ENCODE results near the gene FBXO42. TPM values are rescaled to one million over a fixed set of nuclear protein-coding genes. Genes with fewer than 3 reads are reported as not detected.

Gene FBXO42
- total RNA-seq, 1 donor from 2014 or later = 18.8 TPM

GRCh38 chr1:16243936-16244649 is 108.2 kb downstream of the FBXO42 start:
- peaks cover 2% of the 10 kb centered on the region for H3K36me3 Mint-ChIP-seq
- H3K27me3 ChIP-seq = no peaks in the 10 kb centered on the region
- H2AFZ ChIP-seq (replicated peaks) = no peak overlapping the region
- no peaks in the 10 kb centered on the region for H3K36me3 ChIP-seq
- peaks cover 16% of the 10 kb centered on the region for H3K4me1 Mint-ChIP-seq
- H4K20me1 ChIP-seq (ENCODE audit: low read depth) = no peaks in the 10 kb centered on the region
- DNase-seq (ENCODE audit: low spot score) = peak; percentile 87
- no peak for TF ChIP-seq EZH2phosphoT487 (IDR thresholded peaks at IDR 0.05)
- TF ChIP-seq, protein P1, sequence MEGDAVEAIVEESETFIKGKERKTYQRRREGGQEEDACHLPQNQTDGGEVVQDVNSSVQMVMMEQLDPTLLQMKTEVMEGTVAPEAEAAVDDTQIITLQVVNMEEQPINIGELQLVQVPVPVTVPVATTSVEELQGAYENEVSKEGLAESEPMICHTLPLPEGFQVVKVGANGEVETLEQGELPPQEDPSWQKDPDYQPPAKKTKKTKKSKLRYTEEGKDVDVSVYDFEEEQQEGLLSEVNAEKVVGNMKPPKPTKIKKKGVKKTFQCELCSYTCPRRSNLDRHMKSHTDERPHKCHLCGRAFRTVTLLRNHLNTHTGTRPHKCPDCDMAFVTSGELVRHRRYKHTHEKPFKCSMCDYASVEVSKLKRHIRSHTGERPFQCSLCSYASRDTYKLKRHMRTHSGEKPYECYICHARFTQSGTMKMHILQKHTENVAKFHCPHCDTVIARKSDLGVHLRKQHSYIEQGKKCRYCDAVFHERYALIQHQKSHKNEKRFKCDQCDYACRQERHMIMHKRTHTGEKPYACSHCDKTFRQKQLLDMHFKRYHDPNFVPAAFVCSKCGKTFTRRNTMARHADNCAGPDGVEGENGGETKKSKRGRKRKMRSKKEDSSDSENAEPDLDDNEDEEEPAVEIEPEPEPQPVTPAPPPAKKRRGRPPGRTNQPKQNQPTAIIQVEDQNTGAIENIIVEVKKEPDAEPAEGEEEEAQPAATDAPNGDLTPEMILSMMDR (IDR thresholded peaks at IDR 0.05) = peak; percentile 85
- no peak for TF ChIP-seq EZH2 (IDR thresholded peaks at IDR 0.05)
- H3K4me1 ChIP-seq = peaks cover 11% of the 10 kb centered on the region
- H3K9me3 Mint-ChIP-seq = no peaks in the 10 kb centered on the region
- H3K27ac ChIP-seq = no peak overlapping the region
- H3F3A ChIP-seq (ENCODE audit: low read depth) = peaks cover 12% of the 10 kb centered on the region
- H3K9me3 ChIP-seq (ENCODE audit: low read depth) = no peaks in the 10 kb centered on the region
- no peak overlapping the region for H3K4me3 ChIP-seq
- H3K4me3 Mint-ChIP-seq = peak overlapping the region; percentile 21
- H3K79me2 ChIP-seq (ENCODE audit: low read depth) = no peaks in the 10 kb centered on the region
- H3K27ac Mint-ChIP-seq = peak overlapping the region; percentile 72
- no peak overlapping the region for H3K4me2 ChIP-seq
- H3K9ac ChIP-seq = no peak overlapping the region
- H3K27me3 Mint-ChIP-seq (ENCODE audit: insufficient read depth, low read depth) = peaks cover 4% of the 10 kb centered on the region

DNA sequence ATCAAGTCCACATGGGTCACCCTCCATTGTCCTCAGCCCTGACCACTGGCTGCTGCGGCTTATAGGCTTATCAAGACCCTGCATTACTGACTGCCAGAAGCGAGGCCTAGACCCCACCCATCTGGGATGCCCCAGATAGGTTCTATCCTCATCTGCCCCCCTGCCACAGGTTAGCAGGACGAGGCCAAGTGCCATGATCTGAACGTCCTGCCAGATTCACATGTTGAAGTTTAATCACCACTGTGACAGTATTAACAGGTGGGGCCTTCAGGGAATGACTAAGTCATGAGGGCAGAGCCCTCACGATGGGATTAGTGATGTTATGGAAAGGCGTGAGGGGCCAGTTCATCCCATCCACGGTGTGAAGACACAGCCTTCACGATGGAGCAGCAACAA is 109.1 kb downstream of the FBXO42 start:
- Histone ChIP-seq H2AFZ (replicated peaks) (no peak overlapping the region), H3K27ac (no peak overlapping the region)

DNA sequence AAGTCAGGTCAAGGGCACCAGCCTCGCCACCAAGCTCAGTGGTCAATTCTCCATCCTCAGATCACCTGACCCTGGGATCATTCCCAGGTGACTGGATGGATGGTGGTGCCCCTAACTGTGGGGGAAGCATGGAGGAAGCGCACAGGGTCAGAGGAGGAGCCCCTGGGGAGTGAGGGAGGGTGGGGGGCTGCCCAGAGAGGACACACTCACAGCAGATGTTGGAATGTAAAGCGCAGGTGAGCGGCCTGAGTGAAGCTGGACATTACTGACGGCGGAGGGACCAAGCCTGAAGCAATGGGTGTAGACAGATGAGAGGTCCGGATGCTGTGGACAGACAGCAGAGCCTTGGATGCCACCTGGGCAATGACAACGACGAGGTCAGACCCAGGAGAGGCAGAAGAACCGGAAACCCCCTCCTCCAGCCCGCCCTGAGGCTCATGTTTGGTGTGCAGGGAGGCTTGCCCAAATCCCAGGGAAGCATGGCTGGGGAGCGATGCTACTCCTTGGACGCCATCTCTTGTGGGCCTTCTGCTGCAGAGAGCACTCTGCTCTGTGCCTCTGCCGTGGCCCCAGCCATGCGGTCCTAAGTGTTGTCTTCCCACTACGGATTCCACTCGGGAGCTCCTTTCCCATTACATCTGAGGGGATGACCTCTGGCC is 109.6 kb downstream of the FBXO42 start:
- H3K9me3 ChIP-seq (ENCODE audit: low read depth) = no peaks in the 10 kb centered on the region
- no peaks in the 10 kb centered on the region for H3K79me2 ChIP-seq (ENCODE audit: low read depth)
- DNase-seq (ENCODE audit: low spot score) = no peak
- H3K4me1 ChIP-seq = peaks cover 12% of the 10 kb centered on the region
- no peaks in the 10 kb centered on the region for H3K36me3 ChIP-seq
- no peak overlapping the region for H3K4me3 Mint-ChIP-seq
- peaks cover 18% of the 10 kb centered on the region for H3K4me1 Mint-ChIP-seq
- no peaks in the 10 kb centered on the region for H3K9me3 Mint-ChIP-seq
- no peak overlapping the region for H3K27ac Mint-ChIP-seq
- no peak overlapping the region for H3K4me2 ChIP-seq
- peaks cover under 1% of the 10 kb centered on the region for H3K36me3 Mint-ChIP-seq
- H2AFZ ChIP-seq (replicated peaks) = no peak overlapping the region
- no peak overlapping the region for H3K27ac ChIP-seq
- H4K20me1 ChIP-seq (ENCODE audit: low read depth) = no peaks in the 10 kb centered on the region
- H3K27me3 Mint-ChIP-seq (ENCODE audit: insufficient read depth, low read depth) = peaks cover 4% of the 10 kb centered on the region
- no peak overlapping the region for H3K4me3 ChIP-seq
- no peaks in the 10 kb centered on the region for H3K27me3 ChIP-seq
- TF ChIP-seq EZH2phosphoT487 (IDR thresholded peaks at IDR 0.05) = no peak
- no peak overlapping the region for H3K9ac ChIP-seq
- H3F3A ChIP-seq (ENCODE audit: low read depth) = peaks cover 16% of the 10 kb centered on the region

More for the DNA sequence above, 109.1 kb downstream of the FBXO42 start:
- Mint-ChIP-seq H3K4me1 (peaks cover 16% of the 10 kb centered on the region), H3K9me3 (no peaks in the 10 kb centered on the region), H3K4me3 (no peak overlapping the region), H3K36me3 (peaks cover 2% of the 10 kb centered on the region), H3K27ac (no peak overlapping the region), H3K27me3 (ENCODE audit: insufficient read depth, low read depth) (peaks cover 4% of the 10 kb centered on the region)
- no peaks in the 10 kb centered on the region for H3K27me3 ChIP-seq
- no peak overlapping the region for H3K4me2 ChIP-seq
- peaks cover 11% of the 10 kb centered on the region for H3K4me1 ChIP-seq
- no peaks in the 10 kb centered on the region for H3K36me3 ChIP-seq
- no peak overlapping the region for H3K4me3 ChIP-seq
- no peaks in the 10 kb centered on the region for H3K9me3 ChIP-seq (ENCODE audit: low read depth)
- H3F3A ChIP-seq (ENCODE audit: low read depth) = peaks cover 15% of the 10 kb centered on the region
- no peak overlapping the region for H3K9ac ChIP-seq
- no peak for TF ChIP-seq EZH2phosphoT487 (IDR thresholded peaks at IDR 0.05)
- TF ChIP-seq, protein P1 (IDR thresholded peaks at IDR 0.05) = no peak
- TF ChIP-seq EZH2 (IDR thresholded peaks at IDR 0.05) = no peak
- H4K20me1 ChIP-seq (ENCODE audit: low read depth) = no peaks in the 10 kb centered on the region
- no peaks in the 10 kb centered on the region for H3K79me2 ChIP-seq (ENCODE audit: low read depth)
- DNase-seq (ENCODE audit: low spot score) = no peak
